D721Med (cell line): Measurements from ENCODE around the gene PROX2.

Source experiments
- DNase-seq: peaks from one replicate; pipeline ENCODE4 v3.0.0; 2011; ENCODE audit warnings: low spot score; ENCODE audit not compliant: insufficient read length
- FAIRE-seq: peaks from 2 replicates; lab custom pipeline; 2011; peaks lifted over from hg19 to GRCh38; lab: Jason Lieb, UNC
- CTCF ChIP-seq: IDR thresholded peaks from 2 replicates; pipeline ENCODE4 v1.5.1; 2012; ENCODE audit warnings: mild to moderate bottlenecking, control low read depth; ENCODE audit not compliant: insufficient read depth; ENCODE audit errors: missing control alignments

Gene PROX2

GRCh38 chr14:74882103-74882920, 6.4 kb upstream of the PROX2 start:
- FAIRE-seq (no peak), DNase-seq (no peak)
- TF ChIP-seq CTCF, result no peak

- FAIRE-seq, result no peak
Observed at GRCh38 chr14:74881431-74882102, 5.6 kb upstream of the PROX2 start, which contains the start of gene DLST. DLST (plus strand) TSS chr14:74881916; CDS start chr14:74881954, 38 bp downstream.

GRCh38 chr14:74879427-74880182, 3.7 kb upstream of the PROX2 start:
- no peak for TF ChIP-seq CTCF
- DNase-seq (no peak), FAIRE-seq (peak; percentile 6)

More at GRCh38 chr14:74881431-74882102, 5.6 kb upstream of the PROX2 start, which contains the start of gene DLST:
- DNase-seq, result peak; percentile 90
- TF ChIP-seq CTCF, result no peak

- no peak for TF ChIP-seq CTCF
- FAIRE-seq, result no peak
- DNase-seq, result no peak
Observed at GRCh38 chr14:74875204-74875603, 741 bp downstream of the PROX2 start.

GRCh38 chr14:74871819-74872218, 4.1 kb downstream of the PROX2 start:
- no peak for TF ChIP-seq CTCF
- no peak for FAIRE-seq
- DNase-seq, result no peak

GRCh38 chr14:74868739-74869138, 7.2 kb downstream of the PROX2 start:
- no peak for TF ChIP-seq CTCF
- DNase-seq (no peak), FAIRE-seq (no peak)
